Trophoblast cell (in vitro differentiated cells and primary cell): ENCODE results near the gene EPB41L5.
"Not testable (repeated sequence)": the region's sequence is repeated elsewhere in the genome, so short reads cannot be mapped to it uniquely, and the experiment has no call there.

Experiments used
- DNase-seq, 2 donors: peaks; one replicate each; pipeline ENCODE4 v3.0.0-alpha.2; 2016
- H2AFZ ChIP-seq: 2 replicates; pipeline ENCODE4 v1.6.1; 2013; ENCODE audit warnings: low read length, moderate library complexity, mild to moderate bottlenecking; ENCODE audit not compliant: insufficient read depth, poor library complexity
- H2AK5ac ChIP-seq: 2 replicates; pipeline ENCODE4 v1.6.1; 2013; ENCODE audit warnings: mild to moderate bottlenecking, low read length
- H2BK120ac ChIP-seq: 2 replicates; pipeline ENCODE4 v1.6.1; 2013; ENCODE audit warnings: low read length, mild to moderate bottlenecking, moderate library complexity; ENCODE audit not compliant: insufficient read depth, poor library complexity
- H2BK12ac ChIP-seq: 2 replicates; pipeline ENCODE4 v1.6.1; 2013; ENCODE audit warnings: mild to moderate bottlenecking, low read length, moderate library complexity
- H2BK5ac ChIP-seq: 2 replicates; pipeline ENCODE4 v1.6.1; 2013; ENCODE audit warnings: low read length, low read depth, moderate library complexity, mild to moderate bottlenecking; ENCODE audit not compliant: poor library complexity
- H3K14ac ChIP-seq: 2 replicates; pipeline ENCODE4 v1.6.1; 2013; ENCODE audit warnings: mild to moderate bottlenecking, low read length
- H3K18ac ChIP-seq: 2 replicates; pipeline ENCODE4 v1.6.1; 2013; ENCODE audit warnings: mild to moderate bottlenecking, low read length
- H3K23ac ChIP-seq: 2 replicates; pipeline ENCODE4 v1.6.1; 2013; ENCODE audit warnings: low read length
- H3K27ac ChIP-seq: 2 replicates; pipeline ENCODE4 v1.5.1; 2013; ENCODE audit warnings: low read depth, mild to moderate bottlenecking, inconsistent platforms, low read length, moderate library complexity
- H3K27me3 ChIP-seq: 2 replicates; pipeline ENCODE4 v1.6.1; 2013; ENCODE audit warnings: inconsistent platforms, mild to moderate bottlenecking, low read length, moderate library complexity; ENCODE audit not compliant: insufficient read depth
- H3K36me3 ChIP-seq, 2 experiments: 1 replicate in 1 of 2; 2 replicates in 1 of 2; pipeline ENCODE4 v1.6.1; 2013; ENCODE audit warnings: low read length in 2 of 2, mild to moderate bottlenecking in 2 of 2, moderate library complexity in 1 of 2; ENCODE audit not compliant: insufficient read depth in 2 of 2, control insufficient read depth in 1 of 2
- H3K4ac ChIP-seq: 2 replicates; pipeline ENCODE4 v1.6.1; 2013; ENCODE audit warnings: low read depth, mild to moderate bottlenecking, low read length, moderate library complexity
- H3K4me1 ChIP-seq, 2 experiments: 1 replicate in 1 of 2; 2 replicates in 1 of 2; pipeline ENCODE4 v1.6.1; 2013; ENCODE audit warnings: low read length in 2 of 2, mild to moderate bottlenecking in 2 of 2, moderate library complexity in 1 of 2; ENCODE audit not compliant: insufficient read depth in 2 of 2, control insufficient read depth in 1 of 2
- H3K4me2 ChIP-seq: 2 replicates; pipeline ENCODE4 v1.6.1; 2013; ENCODE audit warnings: inconsistent platforms, mild to moderate bottlenecking, low read length, moderate library complexity
- H3K4me3 ChIP-seq: 2 replicates; pipeline ENCODE4 v1.5.1; 2013; ENCODE audit warnings: mild to moderate bottlenecking, low read depth, low read length, inconsistent platforms
- H3K79me1 ChIP-seq: one replicate; pipeline ENCODE4 v1.6.1; 2013; ENCODE audit warnings: low read length
- H3K79me2 ChIP-seq: 2 replicates; pipeline ENCODE4 v1.6.1; 2013; ENCODE audit warnings: low read length, mild to moderate bottlenecking; ENCODE audit not compliant: control insufficient read depth, insufficient read depth, poor library complexity
- H3K9ac ChIP-seq: 2 replicates; pipeline ENCODE4 v1.6.1; 2013; ENCODE audit warnings: mild to moderate bottlenecking, low read length
- H3K9me3 ChIP-seq: 2 replicates; pipeline ENCODE4 v1.6.1; 2013; ENCODE audit warnings: low read depth, mild to moderate bottlenecking, control low read depth, inconsistent platforms, low read length; ENCODE audit not compliant: insufficient read depth
- H4K12ac ChIP-seq: 2 replicates; pipeline ENCODE4 v1.6.1; 2013; ENCODE audit warnings: low read depth, mild to moderate bottlenecking, low read length, moderate library complexity
- H4K8ac ChIP-seq: 2 replicates; pipeline ENCODE4 v1.6.1; 2013; ENCODE audit warnings: low read depth, mild to moderate bottlenecking, low read length, moderate library complexity
- H4K91ac ChIP-seq: one replicate; pipeline ENCODE4 v1.6.1; 2013; ENCODE audit warnings: low read depth, mild to moderate bottlenecking, low read length, moderate library complexity
- WGBS: extraction: QIAGEN DNeasy Blood & Tissue Kit; methylation state at CpG from one replicate; pipeline ENCODE4 v1.1.7; 2013; ENCODE audit warnings: missing lambda C conversion rate; ENCODE audit not compliant: insufficient read length, insufficient coverage; ENCODE audit errors: extremely low coverage; 5-methylcytosine and 5-hydroxymethylcytosine counted together

Gene EPB41L5

GRCh38 chr2:120020554-120020953, 7.7 kb downstream of the EPB41L5 start:
- Histone ChIP-seq H3K9me3 (no peaks in the 10 kb centered on the region), H3K79me2 (no peaks in the 10 kb centered on the region), H3K4ac (no peak overlapping the region), H3K9ac (no peak overlapping the region), H3K14ac (no peak overlapping the region), H3K4me2 (no peak overlapping the region), H2AFZ (no peak overlapping the region), H2BK120ac (no peak overlapping the region), H3K27ac (no peak overlapping the region), H3K36me3 (peaks cover 0 to 2% of the 10 kb centered on the region in 2 experiments), H2BK12ac (no peak overlapping the region), H3K79me1 (no peaks in the 10 kb centered on the region), H3K23ac (no peak overlapping the region), H2AK5ac (no peak overlapping the region), H2BK5ac (no peak overlapping the region), H4K12ac (no peak overlapping the region), H3K27me3 (no peaks in the 10 kb centered on the region), H4K8ac (no peak overlapping the region), H3K4me1 (peaks cover 0 to 2% of the 10 kb centered on the region in 2 experiments), H3K18ac (no peak overlapping the region), H4K91ac (no peak overlapping the region), H3K4me3 (no peak overlapping the region)
- no CpG with 5 or more reads among the region's 1 CpG for WGBS
- DNase-seq = peak in 1 of 2 donors; percentile 73

GRCh38 chr2:120022505-120022904, 9.6 kb downstream of the EPB41L5 start:
- H3K23ac ChIP-seq, H3K4me1 ChIP-seq, H3K18ac ChIP-seq, H2BK12ac ChIP-seq, H3K4me3 ChIP-seq, H2BK120ac ChIP-seq, H2BK5ac ChIP-seq, H3K27ac ChIP-seq, H3K27me3 ChIP-seq, H4K8ac ChIP-seq, H3K36me3 ChIP-seq, H3K14ac ChIP-seq, DNase-seq, H3K4me2 ChIP-seq, H3K9me3 ChIP-seq, H4K12ac ChIP-seq, H3K9ac ChIP-seq, H3K79me2 ChIP-seq, H2AK5ac ChIP-seq, H3K79me1 ChIP-seq, H4K91ac ChIP-seq, H3K4ac ChIP-seq, H2AFZ ChIP-seq: not testable (repeated sequence)
- no CpG with 5 or more reads among the region's 1 CpG for WGBS

- Histone ChIP-seq H4K12ac (no peak overlapping the region), H3K23ac (no peak overlapping the region), H4K8ac (no peak overlapping the region), H2AFZ (no peak overlapping the region), H3K4ac (no peak overlapping the region), H3K4me1 (peaks cover 9% of the 10 kb centered on the region in 2 experiments), H3K14ac (no peak overlapping the region), H3K9me3 (no peaks in the 10 kb centered on the region), H2AK5ac (no peak overlapping the region), H3K79me1 (peaks cover 2% of the 10 kb centered on the region), H3K4me3 (no peak overlapping the region), H3K36me3 (peaks cover 0 to 2% of the 10 kb centered on the region in 2 experiments), H2BK5ac (no peak overlapping the region), H3K79me2 (no peaks in the 10 kb centered on the region), H3K27ac (no peak overlapping the region), H2BK12ac (no peak overlapping the region), H4K91ac (no peak overlapping the region), H3K27me3 (no peaks in the 10 kb centered on the region), H3K18ac (no peak overlapping the region), H2BK120ac (no peak overlapping the region), H3K4me2 (no peak overlapping the region), H3K9ac (no peak overlapping the region)
- peak; percentile 21 to 74 for DNase-seq
- no CpG with 5 or more reads among the region's 2 CpGs for WGBS
These were observed 14.0 kb downstream of the EPB41L5 start for GRCh38 chr2:120026890-120027289.

GRCh38 chr2:120028795-120029194, 15.9 kb downstream of the EPB41L5 start:
- no peak overlapping the region for H3K4me2 ChIP-seq
- no peak overlapping the region for H2AK5ac ChIP-seq
- H3K9me3 ChIP-seq = no peaks in the 10 kb centered on the region
- H2BK120ac ChIP-seq = no peak overlapping the region
- H3K4me3 ChIP-seq = no peak overlapping the region
- no peak overlapping the region for H2BK12ac ChIP-seq
- WGBS = no CpG with 5 or more reads among the region's 5 CpGs
- H3K36me3 ChIP-seq = peaks cover 0 to 2% of the 10 kb centered on the region in 2 experiments
- H2AFZ ChIP-seq = no peak overlapping the region
- peaks cover 9% of the 10 kb centered on the region in 2 experiments for H3K4me1 ChIP-seq
- no peak overlapping the region for H2BK5ac ChIP-seq
- H4K8ac ChIP-seq = no peak overlapping the region
- H3K79me2 ChIP-seq = no peaks in the 10 kb centered on the region
- DNase-seq = no peak
- no peak overlapping the region for H3K27ac ChIP-seq
- no peak overlapping the region for H4K12ac ChIP-seq
- no peak overlapping the region for H3K23ac ChIP-seq
- no peak overlapping the region for H4K91ac ChIP-seq
- no peak overlapping the region for H3K4ac ChIP-seq
- no peak overlapping the region for H3K18ac ChIP-seq
- H3K79me1 ChIP-seq = peaks cover 2% of the 10 kb centered on the region
- no peak overlapping the region for H3K14ac ChIP-seq
- no peaks in the 10 kb centered on the region for H3K27me3 ChIP-seq
- no peak overlapping the region for H3K9ac ChIP-seq
